SU-DHL-6 (cell line): ENCODE measurements around the gene ZC3H12D.

Experiments used
- CTCF ChIP-seq: fragments of 200-600 bp; sonication (generic); IDR thresholded peaks from one replicate; pipeline ENCODE4 v1.5.1; 2017; ENCODE audit warnings: antibody characterized with exemption, mild to moderate bottlenecking, low read length, moderate library complexity; ENCODE audit not compliant: insufficient read depth, poor library complexity, severe bottlenecking
- EZH2phosphoT487 ChIP-seq: fragments of 200-600 bp; sonication (generic), shearing (Covaris generic); conservative IDR thresholded peaks from 2 replicates; pipeline ENCODE4 v1.6.1; 2018; ENCODE audit warnings: mild to moderate bottlenecking, antibody characterized with exemption, low read length, moderate library complexity, mixed read lengths

GRCh38 chr6:149446791-149447376, 37.9 kb downstream of the ZC3H12D start:
- no peak for TF ChIP-seq CTCF
- TF ChIP-seq EZH2phosphoT487 = no peak
